SK-N-SH treated with all-trans-retinoic acid at 6 μM for 48 hours (cell line): ENCODE measurements around the gene CACTIN.

Experiments
- ATAC-seq: fragments of 200-7000 bp; cut with Tn5 transposase; 3 replicates; pipeline ENCODE4 v1.9.1; 2020; ENCODE audit warnings: mild to moderate bottlenecking, moderate library complexity
- ARNTL ChIP-seq: fragments of 450-650 bp; formaldehyde crosslinking; IDR thresholded peaks from 2 replicates; pipeline ENCODE4 v1.5.0; 2020; ENCODE audit warnings: low read depth, mild to moderate bottlenecking, moderate library complexity, borderline replicate concordance
- BACH2 ChIP-seq: fragments of 250-450 bp; sonication (Bioruptor Pico); IDR thresholded peaks from 2 replicates; pipeline ENCODE4 v1.9.0; 2021; ENCODE audit warnings: mild to moderate bottlenecking, borderline replicate concordance
- CREB5 ChIP-seq: fragments of 250-450 bp; sonication (Bioruptor Pico); IDR thresholded peaks from 2 replicates; pipeline ENCODE4 v1.5.1; 2020; ENCODE audit warnings: low read depth, mild to moderate bottlenecking, moderate library complexity
- ESRRG ChIP-seq: fragments of 250-450 bp; sonication (Bioruptor Pico); IDR thresholded peaks from 2 replicates; pipeline ENCODE4 v1.6.1; 2021; ENCODE audit warnings: mild to moderate bottlenecking
- GLIS3 ChIP-seq: fragments of 250-450 bp; sonication (Bioruptor Pico); IDR thresholded peaks from 2 replicates; pipeline ENCODE4 v1.5.0; 2020; ENCODE audit warnings: mild to moderate bottlenecking, moderate library complexity
- ISL1 ChIP-seq: fragments of 250-450 bp; sonication (Bioruptor Pico); IDR thresholded peaks from 2 replicates; pipeline ENCODE4 v2.1.2; 2022; ENCODE audit warnings: mild to moderate bottlenecking, moderate library complexity
- OSR1 ChIP-seq: fragments of 250-450 bp; sonication (Bioruptor Pico); IDR thresholded peaks from 2 replicates; pipeline ENCODE4 v1.8.0; 2022; ENCODE audit warnings: moderate library complexity, mild to moderate bottlenecking, inconsistent platforms
- PPARA ChIP-seq: fragments of 250-450 bp; sonication (Bioruptor Pico); IDR thresholded peaks from 2 replicates; pipeline ENCODE4 v1.5.0; 2020; ENCODE audit warnings: mild to moderate bottlenecking, borderline replicate concordance
- RARB ChIP-seq: fragments of 250-450 bp; sonication (Bioruptor Pico); IDR thresholded peaks from 2 replicates; pipeline ENCODE4 v1.8.0; 2021; ENCODE audit warnings: mild to moderate bottlenecking, moderate library complexity
- SNAI2 ChIP-seq: fragments of 250-450 bp; sonication (Bioruptor Pico); IDR thresholded peaks from 2 replicates; pipeline ENCODE4 v1.5.0; 2020; ENCODE audit warnings: mild to moderate bottlenecking, moderate library complexity
- TCF4 ChIP-seq: fragments of 250-450 bp; sonication (Bioruptor Pico); IDR thresholded peaks from 2 replicates; pipeline ENCODE4 v1.8.0; 2021; ENCODE audit warnings: mild to moderate bottlenecking, moderate library complexity, borderline replicate concordance
- TOX ChIP-seq: fragments of 250-450 bp; sonication (Bioruptor Pico); IDR thresholded peaks from 2 replicates; pipeline ENCODE4 v1.8.0; 2021; ENCODE audit warnings: mild to moderate bottlenecking, moderate library complexity, borderline replicate concordance
- ZC3H10 ChIP-seq: fragments of 250-450 bp; sonication (Bioruptor Pico); IDR thresholded peaks from 2 replicates; pipeline ENCODE4 v1.5.1; 2021; ENCODE audit warnings: mild to moderate bottlenecking, moderate library complexity
- ZFP3 ChIP-seq: fragments of 250-450 bp; sonication (Bioruptor Pico); IDR thresholded peaks from 2 replicates; pipeline ENCODE4 v1.5.0; 2020; ENCODE audit warnings: mild to moderate bottlenecking, moderate library complexity
- ZFP30 ChIP-seq: fragments of 450-650 bp; formaldehyde crosslinking; IDR thresholded peaks from 2 replicates; pipeline ENCODE4 v1.5.0; 2022; ENCODE audit warnings: mild to moderate bottlenecking, moderate library complexity
- ZNF565 ChIP-seq: fragments of 450-650 bp; formaldehyde crosslinking; conservative IDR thresholded peaks from 2 replicates; pipeline ENCODE4 v1.5.0; 2020; ENCODE audit warnings: low read depth, mild to moderate bottlenecking, moderate library complexity
- ZNF70 ChIP-seq: fragments of 450-650 bp; formaldehyde crosslinking; IDR thresholded peaks from 2 replicates; pipeline ENCODE4 v1.5.0; 2020; ENCODE audit warnings: mild to moderate bottlenecking, moderate library complexity
- ZNF8 ChIP-seq: fragments of 450-650 bp; formaldehyde crosslinking; IDR thresholded peaks from 2 replicates; pipeline ENCODE4 v1.5.0; 2020; ENCODE audit warnings: mild to moderate bottlenecking, moderate library complexity
- TF ChIP-seq, protein P1 (sequence below): fragments of 250-450 bp; sonication (Bioruptor Pico); IDR thresholded peaks from 2 replicates; pipeline ENCODE4 v1.8.0; 2020; ENCODE audit warnings: mild to moderate bottlenecking, moderate library complexity, borderline replicate concordance
- TF ChIP-seq, protein P2 (sequence below): fragments of 250-450 bp; sonication (Bioruptor Pico); IDR thresholded peaks from 2 replicates; pipeline ENCODE4 v1.5.1; 2021; ENCODE audit warnings: mild to moderate bottlenecking, moderate library complexity
- TF ChIP-seq, protein P3 (sequence below): fragments of 250-450 bp; sonication (Bioruptor Pico); IDR thresholded peaks from 2 replicates; pipeline ENCODE4 v1.5.0; 2020; ENCODE audit warnings: mild to moderate bottlenecking, moderate library complexity
- TF ChIP-seq, protein P4 (sequence below): fragments of 250-450 bp; sonication (Bioruptor Pico); IDR thresholded peaks from 2 replicates; pipeline ENCODE4 v1.8.0; 2021; ENCODE audit warnings: low read depth, mild to moderate bottlenecking, moderate library complexity, borderline replicate concordance

The CACTIN gene

DNA sequence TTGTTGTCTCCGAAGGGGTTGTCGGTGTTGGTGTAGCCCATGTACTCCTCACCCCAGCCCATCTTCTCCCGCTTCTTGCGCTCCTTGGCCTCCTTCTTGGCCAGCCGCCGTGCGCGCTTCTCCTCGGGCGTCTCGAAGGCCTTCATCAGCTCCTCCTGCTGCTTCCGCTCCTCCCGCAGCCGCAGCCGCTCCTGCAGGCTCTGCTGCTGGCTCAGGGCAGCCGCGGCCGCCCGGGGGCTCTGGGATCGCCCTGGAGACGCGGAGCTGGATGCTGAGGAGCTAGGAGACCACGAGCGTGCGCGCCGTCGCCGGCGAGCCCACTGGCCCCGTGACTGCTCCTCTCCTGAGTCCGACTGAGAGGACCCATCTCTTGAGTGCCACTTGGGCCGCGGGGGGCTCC is 2.9 kb downstream of the CACTIN start:
- TF ChIP-seq SNAI2 (CRISPR knock-in tag) (no peak), RARB (no peak), PPARA (CRISPR knock-in tag) (no peak), ZFP3 (CRISPR knock-in tag) (no peak)
- TF ChIP-seq, protein P1, sequence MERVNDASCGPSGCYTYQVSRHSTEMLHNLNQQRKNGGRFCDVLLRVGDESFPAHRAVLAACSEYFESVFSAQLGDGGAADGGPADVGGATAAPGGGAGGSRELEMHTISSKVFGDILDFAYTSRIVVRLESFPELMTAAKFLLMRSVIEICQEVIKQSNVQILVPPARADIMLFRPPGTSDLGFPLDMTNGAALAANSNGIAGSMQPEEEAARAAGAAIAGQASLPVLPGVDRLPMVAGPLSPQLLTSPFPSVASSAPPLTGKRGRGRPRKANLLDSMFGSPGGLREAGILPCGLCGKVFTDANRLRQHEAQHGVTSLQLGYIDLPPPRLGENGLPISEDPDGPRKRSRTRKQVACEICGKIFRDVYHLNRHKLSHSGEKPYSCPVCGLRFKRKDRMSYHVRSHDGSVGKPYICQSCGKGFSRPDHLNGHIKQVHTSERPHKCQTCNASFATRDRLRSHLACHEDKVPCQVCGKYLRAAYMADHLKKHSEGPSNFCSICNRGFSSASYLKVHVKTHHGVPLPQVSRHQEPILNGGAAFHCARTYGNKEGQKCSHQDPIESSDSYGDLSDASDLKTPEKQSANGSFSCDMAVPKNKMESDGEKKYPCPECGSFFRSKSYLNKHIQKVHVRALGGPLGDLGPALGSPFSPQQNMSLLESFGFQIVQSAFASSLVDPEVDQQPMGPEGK, result no peak

DNA sequence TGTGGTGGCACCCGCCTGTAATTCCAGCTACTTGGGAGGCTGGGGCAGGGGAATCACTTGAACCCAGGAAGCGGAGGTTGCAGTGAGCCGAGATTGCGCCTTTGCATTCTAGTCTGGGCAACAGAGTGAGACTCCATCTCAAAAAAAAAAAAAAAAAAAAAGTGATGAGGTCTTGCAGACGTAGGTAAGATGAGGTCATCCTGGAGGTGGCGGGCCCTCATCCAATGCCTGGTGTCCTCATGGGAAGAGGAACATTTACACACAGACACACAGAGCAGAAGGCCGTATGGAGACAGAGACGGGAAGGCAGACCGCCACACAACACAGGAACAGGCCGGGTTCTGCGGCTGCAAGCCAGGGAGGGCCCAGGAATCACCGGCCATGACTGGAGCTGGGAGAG is 4.4 kb downstream of the CACTIN start:
- no peak for TF ChIP-seq ISL1 (CRISPR knock-in tag)
- TF ChIP-seq SNAI2 (CRISPR knock-in tag), result no peak
- no peak for TF ChIP-seq RARB
- no peak for TF ChIP-seq ZNF70 (CRISPR knock-in tag)
- TF ChIP-seq, protein P2, sequence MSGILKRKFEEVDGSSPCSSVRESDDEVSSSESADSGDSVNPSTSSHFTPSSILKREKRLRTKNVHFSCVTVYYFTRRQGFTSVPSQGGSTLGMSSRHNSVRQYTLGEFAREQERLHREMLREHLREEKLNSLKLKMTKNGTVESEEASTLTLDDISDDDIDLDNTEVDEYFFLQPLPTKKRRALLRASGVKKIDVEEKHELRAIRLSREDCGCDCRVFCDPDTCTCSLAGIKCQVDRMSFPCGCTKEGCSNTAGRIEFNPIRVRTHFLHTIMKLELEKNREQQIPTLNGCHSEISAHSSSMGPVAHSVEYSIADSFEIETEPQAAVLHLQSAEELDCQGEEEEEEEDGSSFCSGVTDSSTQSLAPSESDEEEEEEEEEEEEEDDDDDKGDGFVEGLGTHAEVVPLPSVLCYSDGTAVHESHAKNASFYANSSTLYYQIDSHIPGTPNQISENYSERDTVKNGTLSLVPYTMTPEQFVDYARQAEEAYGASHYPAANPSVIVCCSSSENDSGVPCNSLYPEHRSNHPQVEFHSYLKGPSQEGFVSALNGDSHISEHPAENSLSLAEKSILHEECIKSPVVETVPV, result no peak
- TF ChIP-seq, protein P1, result no peak
- TF ChIP-seq TOX (CRISPR knock-in tag), result no peak
- no peak for TF ChIP-seq CREB5
- no peak for TF ChIP-seq ZNF8
- no peak for ATAC-seq

More for the DNA sequence above, 2.9 kb downstream of the CACTIN start:
- ATAC-seq, result no peak

DNA sequence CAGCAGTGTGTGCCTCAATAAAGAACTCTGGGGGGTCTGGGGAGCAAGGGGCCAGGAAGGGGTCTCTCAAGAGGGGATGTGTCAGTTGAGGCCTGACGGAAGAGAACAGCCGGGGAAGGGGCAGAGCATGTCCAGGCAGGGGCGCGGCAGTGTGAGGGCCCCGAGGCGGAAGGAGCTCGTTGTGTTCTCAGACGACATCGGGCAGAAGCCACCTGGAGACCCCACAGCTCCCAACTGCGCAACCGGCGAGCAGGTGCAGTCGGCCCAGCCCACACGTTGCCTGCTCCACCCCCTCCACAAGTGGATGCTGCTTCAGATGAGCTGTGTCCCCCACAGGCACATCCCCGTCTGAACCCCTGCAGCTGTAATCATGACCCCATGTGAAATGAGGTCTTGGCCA is 4.9 kb downstream of the CACTIN start:
- no peak for ATAC-seq
- TF ChIP-seq RARB (no peak), ESRRG (no peak), ZFP30 (CRISPR knock-in tag) (no peak), PPARA (CRISPR knock-in tag) (no peak), ZNF70 (CRISPR knock-in tag) (no peak), OSR1 (CRISPR knock-in tag) (no peak), ARNTL (no peak), BACH2 (CRISPR knock-in tag) (no peak), ISL1 (CRISPR knock-in tag) (no peak), TOX (CRISPR knock-in tag) (no peak), ZC3H10 (CRISPR knock-in tag) (no peak), ZNF565 (CRISPR knock-in tag) (no peak), TCF4 (no peak), GLIS3 (CRISPR knock-in tag) (no peak), CREB5 (no peak)
- TF ChIP-seq, protein P1, result no peak
- TF ChIP-seq, protein P3, sequence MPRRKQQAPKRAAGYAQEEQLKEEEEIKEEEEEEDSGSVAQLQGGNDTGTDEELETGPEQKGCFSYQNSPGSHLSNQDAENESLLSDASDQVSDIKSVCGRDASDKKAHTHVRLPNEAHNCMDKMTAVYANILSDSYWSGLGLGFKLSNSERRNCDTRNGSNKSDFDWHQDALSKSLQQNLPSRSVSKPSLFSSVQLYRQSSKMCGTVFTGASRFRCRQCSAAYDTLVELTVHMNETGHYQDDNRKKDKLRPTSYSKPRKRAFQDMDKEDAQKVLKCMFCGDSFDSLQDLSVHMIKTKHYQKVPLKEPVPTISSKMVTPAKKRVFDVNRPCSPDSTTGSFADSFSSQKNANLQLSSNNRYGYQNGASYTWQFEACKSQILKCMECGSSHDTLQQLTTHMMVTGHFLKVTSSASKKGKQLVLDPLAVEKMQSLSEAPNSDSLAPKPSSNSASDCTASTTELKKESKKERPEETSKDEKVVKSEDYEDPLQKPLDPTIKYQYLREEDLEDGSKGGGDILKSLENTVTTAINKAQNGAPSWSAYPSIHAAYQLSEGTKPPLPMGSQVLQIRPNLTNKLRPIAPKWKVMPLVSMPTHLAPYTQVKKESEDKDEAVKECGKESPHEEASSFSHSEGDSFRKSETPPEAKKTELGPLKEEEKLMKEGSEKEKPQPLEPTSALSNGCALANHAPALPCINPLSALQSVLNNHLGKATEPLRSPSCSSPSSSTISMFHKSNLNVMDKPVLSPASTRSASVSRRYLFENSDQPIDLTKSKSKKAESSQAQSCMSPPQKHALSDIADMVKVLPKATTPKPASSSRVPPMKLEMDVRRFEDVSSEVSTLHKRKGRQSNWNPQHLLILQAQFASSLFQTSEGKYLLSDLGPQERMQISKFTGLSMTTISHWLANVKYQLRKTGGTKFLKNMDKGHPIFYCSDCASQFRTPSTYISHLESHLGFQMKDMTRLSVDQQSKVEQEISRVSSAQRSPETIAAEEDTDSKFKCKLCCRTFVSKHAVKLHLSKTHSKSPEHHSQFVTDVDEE, result no peak
- TF ChIP-seq, protein P4, sequence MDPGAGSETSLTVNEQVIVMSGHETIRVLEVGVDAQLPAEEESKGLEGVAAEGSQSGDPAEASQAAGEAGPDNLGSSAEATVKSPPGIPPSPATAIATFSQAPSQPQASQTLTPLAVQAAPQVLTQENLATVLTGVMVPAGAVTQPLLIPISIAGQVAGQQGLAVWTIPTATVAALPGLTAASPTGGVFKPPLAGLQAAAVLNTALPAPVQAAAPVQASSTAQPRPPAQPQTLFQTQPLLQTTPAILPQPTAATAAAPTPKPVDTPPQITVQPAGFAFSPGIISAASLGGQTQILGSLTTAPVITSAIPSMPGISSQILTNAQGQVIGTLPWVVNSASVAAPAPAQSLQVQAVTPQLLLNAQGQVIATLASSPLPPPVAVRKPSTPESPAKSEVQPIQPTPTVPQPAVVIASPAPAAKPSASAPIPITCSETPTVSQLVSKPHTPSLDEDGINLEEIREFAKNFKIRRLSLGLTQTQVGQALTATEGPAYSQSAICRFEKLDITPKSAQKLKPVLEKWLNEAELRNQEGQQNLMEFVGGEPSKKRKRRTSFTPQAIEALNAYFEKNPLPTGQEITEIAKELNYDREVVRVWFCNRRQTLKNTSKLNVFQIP (CRISPR knock-in tag), result no peak
